H1 (cell line): ENCODE measurements around the gene RIMBP2.

Experiments used
- CHD7 ChIP-seq: fragments of 300-600 bp; sonication (generic); IDR thresholded peaks from 2 replicates; pipeline ENCODE4 v1.7.1; 2012; ENCODE audit warnings: low read length, moderate library complexity, mild to moderate bottlenecking, inconsistent platforms; ENCODE audit not compliant: insufficient replicate concordance
- CTCF ChIP-seq, 3 experiments: IDR thresholded peaks; 1 replicate in 2 of 3; 2 replicates in 1 of 3; pipeline versions ENCODE4 v1.5.1 to v1.6.1; 2011; ENCODE audit warnings: low read length in 3 of 3, mild to moderate bottlenecking in 3 of 3, inconsistent platforms in 2 of 3, low read depth in 1 of 3, moderate library complexity in 1 of 3; ENCODE audit not compliant: insufficient read depth in 1 of 3; ENCODE audit errors: control extremely low read depth in 1 of 3
- EZH2 ChIP-seq: fragments of 200-600 bp; sonication (generic); IDR thresholded peaks from 2 replicates; pipeline ENCODE4 v1.7.1; 2012; ENCODE audit warnings: low read depth, mild to moderate bottlenecking, moderate library complexity, low read length, inconsistent platforms; ENCODE audit not compliant: severe bottlenecking
- MAFK ChIP-seq: IDR thresholded peaks from 2 replicates; pipeline ENCODE4 v1.6.1; 2012; ENCODE audit warnings: low read depth, mild to moderate bottlenecking, improper control_type of control experiment, low read length
- MAX ChIP-seq: IDR thresholded peaks from 2 replicates; pipeline ENCODE4 v1.6.1; 2012; ENCODE audit warnings: inconsistent platforms
- POLR2A ChIP-seq, 2 experiments: IDR thresholded peaks; 1 replicate in 1 of 2; 2 replicates in 1 of 2; pipeline ENCODE4 v1.6.1; 2011; ENCODE audit warnings: low read depth in 2 of 2, low read length in 2 of 2, mild to moderate bottlenecking in 2 of 2; ENCODE audit errors: control extremely low read depth in 1 of 2
- TBP ChIP-seq: IDR thresholded peaks from 2 replicates; pipeline ENCODE4 v1.6.1; 2011; ENCODE audit warnings: low read depth, low read length, improper control_type of control experiment

- TF ChIP-seq CTCF (IDR thresholded peaks at IDR 0.05; ENCODE audit: control extremely low read depth in 1 of 3, insufficient read depth in 1 of 3, low read depth in 1 of 3, low read length in 3 of 3) = no peak
- TF ChIP-seq CHD7 = no peak
- no peak for TF ChIP-seq EZH2
- TF ChIP-seq POLR2A (IDR thresholded peaks at IDR 0.05; ENCODE audit: control extremely low read depth in 1 of 2, low read depth in 2 of 2, low read length in 2 of 2) = no peak
- no peak for TF ChIP-seq MAFK
- TF ChIP-seq TBP = no peak
- no peak for TF ChIP-seq MAX
Measured at GRCh38 chr12:130431176-130431575, 284.9 kb downstream of the RIMBP2 start.
